ENCODE measurements around the gene NAGS. TPM values are rescaled to one million over a fixed set of nuclear protein-coding genes. Genes with fewer than 3 reads are reported as not detected.

The NAGS gene
- total and polyA plus RNA-seq, 10 of the 15 experiments (the other 5 are each of a cell fraction or from before 2014, with no cell fraction given), result 0.11 to 1.6 (median 0.64) TPM; not detected in 1

- POLR2A ChIA-PET, result interaction anchor here (0.5 kb wide), 1 partner anchor 135 kb away, joined by 4 read pairs; no protein-coding TSS in a partner anchor
- Histone ChIP-seq H3K9me3 (replicated peaks; ENCODE audit: control insufficient read depth, insufficient read depth, low read length) (no peaks in the 10 kb centered on the region), H3K4me3 (no peak overlapping the region), H4K20me1 (ENCODE audit: control insufficient read depth, insufficient read depth) (no peaks in the 10 kb centered on the region; the same call in 1 of the 2 replicates), H3K27ac (ENCODE audit: control insufficient read depth, insufficient read depth) (no peak overlapping the region), H2AFZ (ENCODE audit: control insufficient read depth, low read depth, low read length) (no peak overlapping the region), H3K4me1 (ENCODE audit: control insufficient read depth, insufficient read depth, low read length) (peaks cover 7% of the 10 kb centered on the region), H3K27me3 (replicated peaks in 1 of 2; ENCODE audit: control insufficient read depth in 2 of 2, insufficient read depth in 2 of 2, low read length in 1 of 2) (peaks cover 10% of the 10 kb centered on the region in 2 experiments), H3K4me2 (ENCODE audit: control insufficient read depth, insufficient read depth) (no peak overlapping the region; the same call in 1 of the 2 replicates), H3K36me3 (ENCODE audit: control insufficient read depth in 2 of 2, insufficient read depth in 2 of 2, low read length in 1 of 2) (no peaks in the 10 kb centered on the region), H3K9ac (ENCODE audit: control insufficient read depth, insufficient read depth, low read length) (no peak overlapping the region), H3K79me2 (ENCODE audit: control insufficient read depth, insufficient read depth, low read length) (no peaks in the 10 kb centered on the region)
- no TSS peak for BruUV-seq (replicated peaks)
- SMC1A ChIA-PET (ENCODE audit: uncharacterized antibody, unreplicated experiment), result no interaction called here
- ATAC-seq (no peak), FAIRE-seq (no peak), DNase-seq (ENCODE audit: low read depth, low spot score) (no peak)
- RAD21 ChIA-PET (ENCODE audit: unreplicated experiment), result no interaction called here
- CTCF ChIA-PET, result interaction anchor here (1.6 kb wide), 1 partner anchor 36 kb away, joined by 3 read pairs; no protein-coding TSS in a partner anchor
- WGBS (ENCODE audit: insufficient coverage, insufficient replicate concordance, low lambda C conversion rate, missing lambda C conversion rate), result 17% methylated on average over 59 of the region's 71 CpGs
- TF ChIP-seq SREBF2 (IDR thresholded peaks at IDR 0.05; ENCODE audit: low read length), result no peak
- TF ChIP-seq GATAD2B (conservative IDR thresholded peaks at IDR 0.05; ENCODE audit: low read depth), result no peak
- no peak for TF ChIP-seq KDM1A (IDR thresholded peaks at IDR 0.05; ENCODE audit: borderline replicate concordance)
- TF ChIP-seq RAD21 (IDR thresholded peaks at IDR 0.05; ENCODE audit: insufficient read depth, low read depth, low read length), result no peak
- no peak for TF ChIP-seq HDAC6 (IDR thresholded peaks at IDR 0.05; ENCODE audit: unreplicated experiment)
- no peak for TF ChIP-seq ZNF207 (IDR thresholded peaks at IDR 0.05; ENCODE audit: borderline replicate concordance)
- no peak for TF ChIP-seq MTA2 (IDR thresholded peaks at IDR 0.05; ENCODE audit: low read depth)
- TF ChIP-seq ZNF622 (IDR thresholded peaks at IDR 0.05), result no peak
- no peak for TF ChIP-seq PKNOX1 (IDR thresholded peaks at IDR 0.05)
- TF ChIP-seq SIN3A (IDR thresholded peaks at IDR 0.05; ENCODE audit: low read depth, low read length), result no peak
- no peak for TF ChIP-seq PRDM15 (CRISPR knock-in tag; IDR thresholded peaks at IDR 0.05)
- no peak for TF ChIP-seq WRNIP1 (IDR thresholded peaks at IDR 0.05; ENCODE audit: borderline replicate concordance, low read depth, low read length)
- no peak for TF ChIP-seq ESRRA (IDR thresholded peaks at IDR 0.05; ENCODE audit: low read length)
- in situ Hi-C loops (cut with MboI), result loop anchor here (25.0 kb wide), 1 partner anchor 793 kb away; the partner anchor contains the start of gene TMEM106A
- intact Hi-C loops (cut with micrococcal nuclease; ENCODE audit: unreplicated experiment), result no loop called here
These were observed 522 bp downstream of the NAGS start for GRCh38 chr17:44004761-44005526.

Measured in GM12878 (cell line).